ENCODE measurements around the gene ZNF385B. TPM values are rescaled to one million over a fixed set of nuclear protein-coding genes. Genes with fewer than 3 reads are reported as not detected.
"Not testable (repeated sequence)": the region's sequence is repeated elsewhere in the genome, so short reads cannot be mapped to it uniquely, and the experiment has no call there.

ZNF385B gene
- total RNA-seq, 1 experiment from 2014 or later = not detected

GRCh38 chr2:179488563-179488962 is 372.8 kb downstream of the ZNF385B start:
- DNase-seq (ENCODE audit: low spot score) = no peak
- in situ Hi-C loops (cut with HindIII; ENCODE audit: low sequenced_read_pairs) = no loop called here

DNA sequence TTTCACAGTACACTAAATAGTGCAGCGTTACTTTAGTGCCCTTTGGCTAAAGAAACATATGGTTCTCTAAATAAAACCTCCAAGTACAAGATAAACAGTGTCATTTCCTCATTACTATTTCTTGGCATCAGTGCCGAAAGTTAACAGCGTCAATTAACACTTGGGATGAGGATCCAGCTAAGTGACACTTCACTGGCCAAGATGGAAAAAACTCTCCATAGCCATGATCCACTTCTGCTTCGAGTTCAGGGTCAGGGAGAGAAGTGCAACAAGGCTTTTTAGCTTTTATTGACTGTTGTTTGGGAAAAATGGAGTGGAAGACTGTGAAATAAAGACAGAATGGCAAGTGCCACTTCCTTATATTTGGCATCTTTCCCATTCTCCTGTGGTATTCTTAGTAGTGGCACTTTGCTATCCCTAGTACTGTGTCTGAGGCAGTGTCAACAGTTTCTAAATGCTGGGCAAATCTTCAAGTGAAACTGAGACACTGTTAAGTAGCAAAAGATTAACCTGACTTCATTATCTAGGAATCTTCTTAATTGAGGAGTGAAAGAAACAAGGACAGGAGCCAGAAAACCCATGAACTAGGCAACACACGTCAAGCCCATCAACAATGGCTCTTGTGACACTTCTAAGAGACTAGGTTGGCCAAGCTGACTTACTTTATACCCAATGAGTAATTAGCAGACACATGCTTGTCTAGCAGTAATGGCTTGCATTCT is 374.2 kb downstream of the ZNF385B start:
- peak; percentile 69 for DNase-seq (ENCODE audit: low spot score)
- in situ Hi-C loops (cut with HindIII; ENCODE audit: low sequenced_read_pairs) = no loop called here

DNA sequence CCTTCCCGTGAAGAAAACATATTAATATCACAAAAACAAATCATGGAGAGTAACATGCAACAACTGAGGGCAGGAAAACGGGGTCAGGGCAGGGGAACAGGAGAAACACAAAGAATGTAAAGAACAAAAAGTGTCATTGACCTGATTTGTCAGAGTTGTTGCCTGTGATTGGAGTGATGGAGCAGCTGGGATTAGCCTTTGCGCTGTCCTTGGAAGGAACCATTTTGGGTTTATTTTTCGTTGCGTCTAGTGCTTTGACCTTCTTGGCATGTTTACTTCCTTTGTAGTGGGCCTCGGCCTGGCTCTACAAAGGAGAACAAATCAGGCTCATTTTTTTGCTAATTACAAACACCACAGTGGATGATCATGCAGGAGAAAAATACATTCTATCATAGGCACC is 378.3 kb downstream of the ZNF385B start:
- DNase-seq (ENCODE audit: low spot score) = no peak
- in situ Hi-C loops (cut with HindIII; ENCODE audit: low sequenced_read_pairs) = no loop called here

DNA sequence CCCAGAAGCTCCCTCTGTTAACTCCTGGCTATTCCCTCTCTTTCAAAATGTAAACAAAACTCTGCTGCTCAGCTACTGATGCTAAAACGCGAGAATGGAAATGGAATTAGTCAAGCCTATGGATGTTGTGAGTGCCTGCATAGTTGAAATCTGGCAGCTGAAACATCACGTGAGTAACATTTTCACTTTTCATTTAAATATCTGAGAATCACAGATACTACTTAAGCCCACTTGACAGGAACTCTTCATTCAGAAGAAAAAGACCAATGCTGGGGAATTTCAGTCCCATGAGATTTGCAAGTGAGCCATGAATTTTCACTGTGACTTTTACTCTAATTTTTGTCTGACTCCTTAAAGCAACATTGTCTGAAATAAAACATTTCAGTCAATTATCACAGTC is 381.5 kb downstream of the ZNF385B start:
- no peak for DNase-seq (ENCODE audit: low spot score)
- in situ Hi-C loops (cut with HindIII; ENCODE audit: low sequenced_read_pairs) = no loop called here

DNA sequence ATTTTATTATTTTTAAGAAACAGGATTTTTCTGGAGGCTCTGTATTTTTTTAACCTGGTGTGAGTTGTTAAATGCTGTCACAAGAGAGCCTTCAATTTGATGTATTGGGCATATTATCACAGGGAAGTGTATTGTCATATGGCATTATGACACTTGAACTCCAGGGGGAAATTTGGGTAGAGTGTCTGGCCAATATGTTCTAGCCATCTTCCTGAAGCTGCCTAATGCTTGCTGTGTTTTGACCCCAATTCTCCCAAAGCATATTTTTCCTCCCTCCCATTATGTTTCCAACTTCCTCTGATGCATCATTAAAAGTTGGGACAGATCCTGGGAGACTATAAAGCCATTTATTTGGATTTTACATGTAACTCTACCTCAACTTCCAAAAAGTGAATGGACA is 382.6 kb downstream of the ZNF385B start:
- in situ Hi-C loops (cut with HindIII; ENCODE audit: low sequenced_read_pairs) = no loop called here
- peak; percentile 88 for DNase-seq (ENCODE audit: low spot score)

DNA sequence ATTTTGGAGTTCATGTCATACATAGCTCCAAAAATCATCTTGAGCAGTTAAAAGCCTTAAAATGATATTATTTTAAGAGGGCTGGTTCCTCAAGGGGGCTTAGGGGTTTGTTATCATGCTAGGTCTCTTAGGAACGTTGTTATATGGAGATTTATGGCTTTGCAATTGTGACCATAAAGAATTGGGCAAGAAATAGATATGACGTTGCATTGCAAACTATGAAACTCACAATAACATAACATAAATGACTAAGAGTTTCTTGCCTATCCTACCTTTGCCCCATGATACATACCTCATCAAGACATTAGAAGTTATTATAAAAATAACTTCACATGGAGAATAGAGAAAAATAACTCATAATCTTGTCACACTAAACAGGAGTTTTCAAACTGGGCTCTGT is 390.4 kb downstream of the ZNF385B start:
- in situ Hi-C loops (cut with HindIII; ENCODE audit: low sequenced_read_pairs) = no loop called here
- DNase-seq (ENCODE audit: low spot score) = no peak

DNA sequence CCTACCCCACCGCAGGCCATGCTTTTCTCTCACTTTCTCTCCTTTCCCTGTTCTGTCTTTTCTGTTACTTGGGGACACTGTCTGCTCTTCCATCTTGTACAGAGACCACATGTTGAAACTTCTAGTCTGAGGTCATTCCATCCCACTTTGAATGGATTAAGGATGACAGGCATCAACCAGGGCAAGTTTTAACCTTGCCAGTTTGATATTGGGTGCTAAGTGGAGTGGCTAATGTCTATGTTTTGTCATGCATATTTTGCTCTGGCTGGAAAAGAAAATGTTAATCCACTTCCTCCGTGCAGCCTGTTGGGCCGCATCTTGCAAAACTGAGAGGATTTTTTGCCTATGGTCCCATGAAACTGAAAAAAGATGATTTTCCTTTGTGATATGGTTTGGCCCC is 391.3 kb downstream of the ZNF385B start:
- no peak for DNase-seq (ENCODE audit: low spot score)
- in situ Hi-C loops (cut with HindIII; ENCODE audit: low sequenced_read_pairs) = no loop called here

- no peak for DNase-seq (ENCODE audit: low spot score)
Measured at GRCh38 chr2:179467960-179468359, 393.5 kb downstream of the ZNF385B start.

DNA sequence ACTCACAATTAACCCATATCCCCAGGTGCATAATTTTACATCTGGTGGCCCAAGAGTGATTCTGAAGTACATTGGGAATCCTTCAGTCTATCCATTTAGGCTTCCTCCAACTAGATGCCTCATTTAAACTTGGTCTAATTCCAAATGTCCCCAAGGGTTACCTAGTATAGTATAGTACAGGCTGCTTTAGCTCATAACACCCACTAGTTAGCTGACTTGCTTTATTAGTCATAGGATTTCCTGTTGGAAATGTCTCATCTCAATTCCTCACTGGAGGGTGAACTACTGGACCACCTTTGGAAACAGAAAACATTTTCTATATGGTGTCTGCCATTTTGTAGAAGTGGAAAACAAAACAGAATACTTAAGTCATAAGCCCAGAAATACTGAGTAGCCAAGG is 394.3 kb downstream of the ZNF385B start:
- DNase-seq (ENCODE audit: low spot score) = no peak
- in situ Hi-C loops (cut with HindIII; ENCODE audit: low sequenced_read_pairs) = no loop called here

More at GRCh38 chr2:179467960-179468359, 393.5 kb downstream of the ZNF385B start:
- in situ Hi-C loops (cut with HindIII; ENCODE audit: low sequenced_read_pairs) = no loop called here

DNA sequence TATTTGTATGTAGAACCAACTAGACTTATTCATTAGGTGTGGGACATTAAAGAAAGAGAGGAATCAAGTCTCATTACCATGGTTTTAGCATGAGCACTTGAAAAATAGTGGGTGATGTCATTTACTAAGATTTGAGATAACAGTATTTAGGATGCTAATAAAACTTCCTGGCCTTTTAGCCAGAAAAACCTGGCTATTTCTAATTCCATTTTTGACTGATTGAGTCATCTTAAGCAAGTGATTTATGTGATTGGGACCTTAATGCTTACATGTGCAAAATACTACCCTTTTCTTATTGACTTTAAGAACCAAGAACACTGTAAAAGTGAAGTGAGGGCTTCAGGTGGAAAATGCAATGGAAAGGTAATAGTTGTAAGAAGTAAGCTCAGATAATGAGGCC is 400.0 kb downstream of the ZNF385B start:
- in situ Hi-C loops (cut with HindIII; ENCODE audit: low sequenced_read_pairs) = no loop called here
- no peak for DNase-seq (ENCODE audit: low spot score)

GRCh38 chr2:179460181-179460929 is 401.1 kb downstream of the ZNF385B start:
- in situ Hi-C loops (cut with HindIII; ENCODE audit: low sequenced_read_pairs) = no loop called here
- DNase-seq (ENCODE audit: low spot score) = no peak

- in situ Hi-C loops (cut with HindIII; ENCODE audit: low sequenced_read_pairs); DNase-seq (ENCODE audit: low spot score): not testable (repeated sequence)
Measured at GRCh38 chr2:179458113-179458512, 403.3 kb downstream of the ZNF385B start.

DNA sequence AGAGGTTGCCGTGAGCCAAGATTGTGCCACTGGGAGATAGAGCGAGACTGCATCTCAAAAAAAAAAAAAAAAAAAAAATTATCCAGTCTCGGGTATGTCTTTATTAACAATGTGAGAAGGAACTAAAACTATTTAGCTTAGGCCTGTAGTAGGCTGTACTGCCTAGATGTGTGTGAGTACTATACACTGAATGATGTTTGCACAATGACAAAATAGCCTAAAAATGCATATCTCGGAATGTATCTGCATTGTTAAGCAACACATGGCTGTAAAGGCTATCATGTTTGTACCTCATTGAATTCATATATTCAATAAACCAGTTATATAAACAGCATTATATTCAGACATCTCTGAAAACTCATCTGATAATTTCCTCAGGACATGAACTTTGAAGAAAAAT is 405.6 kb downstream of the ZNF385B start:
- DNase-seq (ENCODE audit: low spot score) = no peak
- in situ Hi-C loops (cut with HindIII; ENCODE audit: low sequenced_read_pairs) = no loop called here

DNA sequence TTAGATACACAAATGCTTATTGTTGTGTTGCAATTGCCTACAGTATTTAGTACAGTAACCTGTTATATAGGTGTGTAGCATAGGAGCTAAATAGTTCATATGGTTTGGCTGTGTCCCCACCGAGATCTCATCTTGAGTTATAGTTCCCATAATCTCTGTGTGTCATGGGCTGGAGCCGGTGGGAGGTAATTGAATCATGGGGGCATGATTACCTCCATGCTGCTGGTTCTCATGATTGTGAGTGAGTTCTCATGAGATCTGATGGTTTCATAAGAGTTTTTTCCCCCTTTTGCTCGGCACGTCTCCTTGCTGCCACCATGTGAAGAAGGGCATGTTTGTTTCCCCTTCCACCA is 406.3 kb downstream of the ZNF385B start:
- DNase-seq (ENCODE audit: low spot score) = no peak
- in situ Hi-C loops (cut with HindIII; ENCODE audit: low sequenced_read_pairs) = no loop called here

DNA sequence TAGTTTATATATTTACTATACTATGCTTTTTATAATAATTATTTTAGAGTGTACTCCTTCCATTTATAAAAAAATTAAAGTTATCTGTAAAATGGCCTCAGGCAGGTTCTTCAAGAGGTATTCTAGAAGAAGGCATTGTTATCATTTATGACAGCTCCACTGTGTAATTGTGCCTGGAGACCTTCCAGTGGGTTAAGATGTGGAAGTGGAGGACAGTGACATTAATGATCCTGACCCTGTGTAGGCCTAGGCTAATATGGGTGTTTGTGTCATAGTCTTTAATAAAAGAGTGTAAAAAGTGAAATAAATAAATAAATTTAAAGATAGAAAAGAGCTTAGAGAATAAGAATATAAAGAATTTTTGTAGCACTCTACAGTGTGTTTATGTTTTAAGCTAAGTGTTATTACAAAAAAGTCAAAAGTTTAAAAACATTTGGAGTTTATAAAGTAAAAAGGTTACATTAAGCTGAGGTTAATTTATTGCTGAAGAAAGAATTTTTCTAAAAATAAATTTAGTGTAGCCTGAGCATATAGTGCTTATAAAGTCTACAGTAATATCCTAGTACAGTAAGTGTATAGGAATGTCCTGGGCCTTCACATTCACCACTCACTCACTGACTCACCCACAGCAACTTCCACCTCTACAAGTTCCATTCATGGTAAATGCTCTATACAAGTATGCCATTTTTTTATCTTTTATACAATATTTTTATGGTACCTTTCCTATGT is 406.8 kb downstream of the ZNF385B start:
- DNase-seq (ENCODE audit: low spot score) = no peak
- in situ Hi-C loops (cut with HindIII; ENCODE audit: low sequenced_read_pairs) = no loop called here

DNA sequence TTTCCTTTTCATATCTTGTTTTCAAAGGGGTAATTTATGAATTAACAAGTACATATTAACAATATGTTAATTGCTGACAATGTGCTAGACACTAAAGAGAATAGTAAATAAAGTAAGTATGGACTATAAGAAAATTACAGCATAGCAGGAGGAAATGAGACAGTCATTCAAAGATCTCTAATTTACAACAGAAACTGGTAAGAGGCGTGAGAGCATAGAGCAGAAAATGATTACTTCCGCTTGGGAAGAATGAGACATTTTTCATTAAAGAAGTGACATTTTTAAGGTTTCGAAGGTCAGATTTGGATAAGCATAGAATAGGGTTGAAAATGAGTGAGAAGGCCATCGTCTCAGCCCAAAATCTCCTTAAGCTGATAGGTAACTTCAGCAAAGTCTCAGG is 412.4 kb downstream of the ZNF385B start:
- in situ Hi-C loops (cut with HindIII; ENCODE audit: low sequenced_read_pairs) = no loop called here
- DNase-seq (ENCODE audit: low spot score) = no peak

GRCh38 chr2:179447839-179448447 is 413.5 kb downstream of the ZNF385B start:
- in situ Hi-C loops (cut with HindIII; ENCODE audit: low sequenced_read_pairs) = no loop called here

DNA sequence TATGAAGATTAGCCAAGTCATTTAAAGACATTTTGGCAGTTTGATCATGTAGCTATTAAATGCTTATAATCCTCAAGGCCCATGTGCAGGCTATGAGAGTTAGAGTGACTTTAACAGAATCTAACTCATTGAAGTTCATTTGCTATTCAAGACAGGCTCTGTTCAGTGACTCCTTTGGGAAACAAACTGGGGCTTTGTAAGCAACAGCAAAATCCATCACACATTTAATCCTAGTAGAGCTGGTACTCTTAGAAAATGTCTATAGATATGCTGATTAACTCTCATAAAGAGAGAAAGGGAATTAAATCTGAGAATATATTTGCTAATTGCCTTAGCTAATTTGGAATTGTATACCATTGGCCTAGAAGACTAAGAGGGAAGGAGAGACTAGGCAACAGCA is 414.0 kb downstream of the ZNF385B start:
- in situ Hi-C loops (cut with HindIII; ENCODE audit: low sequenced_read_pairs) = no loop called here
- DNase-seq (ENCODE audit: low spot score) = no peak

More at GRCh38 chr2:179447839-179448447, 413.5 kb downstream of the ZNF385B start:
- no peak for DNase-seq (ENCODE audit: low spot score)

- DNase-seq (ENCODE audit: low spot score) = peak; percentile 74
- in situ Hi-C loops (cut with HindIII; ENCODE audit: low sequenced_read_pairs) = no loop called here
Measured at GRCh38 chr2:179446476-179447141, 414.8 kb downstream of the ZNF385B start.

Data from G401 (cell line).